ENCODE data around the gene GRK2.

Gene GRK2

DNA sequence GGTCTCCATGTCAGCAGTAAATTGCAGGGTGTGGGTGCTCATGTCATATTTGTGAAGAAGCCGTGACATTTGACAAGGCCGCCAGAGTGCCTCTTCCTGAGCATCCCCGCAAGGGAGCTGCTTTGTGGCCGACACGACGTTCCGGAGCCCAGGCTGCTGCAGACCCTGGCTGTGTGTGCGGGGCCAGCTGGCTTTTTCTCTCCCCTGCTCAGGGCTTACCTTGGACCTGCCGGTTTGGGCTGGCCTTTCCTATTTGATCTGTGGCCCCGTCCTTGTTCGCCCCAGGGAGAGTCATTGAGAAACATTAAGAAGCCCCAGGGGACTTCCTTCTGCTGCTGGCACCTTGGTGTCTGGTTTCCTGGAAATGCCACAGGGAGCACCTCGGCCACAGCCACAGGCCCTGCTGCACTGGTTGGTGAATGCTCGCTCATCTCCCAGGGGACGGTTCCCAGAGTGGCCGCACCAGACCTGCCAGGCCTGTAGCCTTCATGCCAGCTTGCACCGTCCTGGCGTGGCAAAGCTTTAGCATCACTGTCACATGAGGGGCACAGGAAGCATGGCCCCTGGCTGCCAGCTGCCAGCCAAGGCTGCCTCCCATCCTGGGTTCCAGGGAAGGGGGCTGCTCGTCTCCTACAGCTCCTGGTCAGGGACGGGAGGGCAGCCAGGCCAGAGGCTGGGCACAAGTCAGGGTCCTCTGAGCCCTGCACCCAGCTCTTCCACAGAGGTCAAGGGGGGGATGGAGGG lies 5.4 kb downstream of the GRK2 start:
- no peak for DNase-seq

DNA sequence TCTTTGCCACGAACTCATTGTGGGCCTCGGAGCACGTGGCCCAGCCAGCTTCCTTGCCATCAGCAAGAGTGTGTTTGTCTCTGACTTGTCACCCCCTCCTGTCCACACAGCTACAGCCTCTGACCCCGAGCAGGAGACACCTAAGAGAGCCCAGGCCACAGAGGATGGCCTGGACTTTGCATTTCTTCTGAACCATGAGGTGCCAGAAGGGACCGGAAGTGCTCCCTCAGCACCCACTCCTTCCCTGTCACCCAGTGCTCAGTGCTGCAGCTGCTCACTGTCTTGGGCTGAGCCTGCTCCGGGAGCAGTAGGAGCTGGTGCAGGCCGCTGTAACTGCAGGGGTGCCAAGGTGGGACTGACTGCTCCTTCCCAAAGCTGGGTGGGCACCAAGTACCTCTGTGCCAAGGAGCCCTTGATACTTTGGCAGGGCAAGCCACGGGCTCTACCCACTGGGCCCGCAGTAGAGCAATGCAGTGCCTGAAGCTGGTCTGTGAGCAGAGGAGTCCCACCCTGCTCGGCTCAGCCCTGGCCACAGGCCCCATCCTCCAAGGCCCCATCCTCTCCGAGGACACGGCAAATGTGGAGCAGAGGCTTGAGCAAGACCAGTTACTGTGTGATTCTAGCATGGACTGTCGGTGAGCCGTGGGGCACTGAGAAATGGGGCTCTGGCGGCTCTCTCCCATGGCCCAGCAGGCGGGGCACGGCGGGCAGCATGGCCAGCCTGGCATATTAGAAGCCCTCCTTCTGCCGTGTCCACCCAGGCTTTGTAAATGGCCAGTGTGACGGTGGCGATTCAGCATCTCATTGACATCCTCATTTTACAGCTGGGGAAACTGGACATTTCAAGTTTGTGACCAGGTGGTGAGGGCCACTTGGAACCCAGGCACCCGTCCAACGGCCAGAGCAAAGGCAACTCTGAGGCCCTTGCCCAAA lies 6.3 kb downstream of the GRK2 start:
- DNase-seq: no peak

DNA sequence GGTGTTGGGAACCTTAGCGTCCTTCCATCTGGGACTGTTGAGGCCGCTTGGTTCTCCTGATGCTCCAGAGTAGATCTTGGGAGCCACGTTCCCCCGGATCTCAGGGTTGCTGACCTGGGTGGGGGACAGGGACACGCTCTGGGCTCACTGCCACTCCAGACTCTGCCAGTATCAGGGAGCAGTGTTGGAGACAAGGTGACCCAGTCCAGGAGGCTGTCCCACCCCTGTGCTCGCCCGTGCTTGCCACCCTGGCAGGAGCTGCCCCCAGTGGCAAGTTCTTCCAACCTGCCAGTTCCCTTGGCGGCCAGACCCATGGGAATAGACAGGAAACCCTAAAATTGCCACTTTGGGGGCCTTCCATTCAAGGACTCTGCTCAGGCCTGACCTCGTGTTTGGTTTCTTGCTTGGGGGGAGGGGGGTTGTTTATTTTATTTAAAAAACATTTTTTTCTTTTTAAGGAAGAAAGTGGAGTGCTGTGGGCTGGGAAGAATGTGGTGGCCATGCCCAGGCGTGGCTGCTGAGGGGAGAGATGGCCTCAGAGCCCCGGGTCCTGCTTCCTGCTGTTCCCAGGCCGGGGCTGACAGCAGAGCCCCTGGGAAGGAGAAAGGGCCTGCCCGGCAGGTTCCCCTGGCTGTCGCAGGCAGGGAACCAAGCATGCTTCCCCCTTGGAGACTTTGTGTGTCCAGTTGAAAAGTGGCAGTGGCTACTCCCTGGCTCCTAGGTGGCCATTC lies 7.2 kb downstream of the GRK2 start:
- no peak for DNase-seq

GRCh38 chr11:67274768-67275605 lies 8.7 kb downstream of the GRK2 start:
- DNase-seq: no peak

GRCh38 chr11:67275606-67276409 lies 9.5 kb downstream of the GRK2 start:
- no peak for DNase-seq

GRCh38 chr11:67276781-67277230 lies 10.5 kb downstream of the GRK2 start:
- DNase-seq: no peak

GRCh38 chr11:67277231-67277961 lies 11.1 kb downstream of the GRK2 start:
- DNase-seq: no peak

- no peak for DNase-seq
Measured at GRCh38 chr11:67278135-67278938, 12.1 kb downstream of the GRK2 start.

- DNase-seq: no peak
Measured at GRCh38 chr11:67278939-67279588, 12.8 kb downstream of the GRK2 start.

GRCh38 chr11:67279589-67280340 lies 13.5 kb downstream of the GRK2 start:
- no peak for DNase-seq

DNA sequence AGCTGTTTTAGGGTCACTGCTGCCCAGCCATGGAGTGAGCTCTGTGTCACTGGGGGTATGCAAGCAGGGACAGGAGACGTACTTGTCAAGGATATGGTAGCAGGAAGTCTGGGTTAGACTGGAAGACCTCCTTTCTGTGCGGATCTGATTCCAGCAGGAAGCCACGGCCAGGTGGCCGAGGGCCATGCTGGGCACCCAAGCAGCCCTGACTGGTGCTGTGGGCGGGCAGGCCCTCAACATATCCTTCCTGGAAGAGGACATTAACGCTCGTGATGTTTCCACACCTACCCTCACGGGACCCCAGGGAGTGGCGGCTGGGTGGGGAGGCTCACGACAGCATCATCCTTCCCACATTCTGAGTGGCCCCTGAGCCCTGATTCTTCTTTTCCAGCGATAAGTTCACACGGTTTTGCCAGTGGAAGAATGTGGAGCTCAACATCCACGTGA lies 14.1 kb downstream of the GRK2 start:
- no peak for DNase-seq

- no peak for DNase-seq
Measured at GRCh38 chr11:67280788-67281551, 14.7 kb downstream of the GRK2 start.

DNA sequence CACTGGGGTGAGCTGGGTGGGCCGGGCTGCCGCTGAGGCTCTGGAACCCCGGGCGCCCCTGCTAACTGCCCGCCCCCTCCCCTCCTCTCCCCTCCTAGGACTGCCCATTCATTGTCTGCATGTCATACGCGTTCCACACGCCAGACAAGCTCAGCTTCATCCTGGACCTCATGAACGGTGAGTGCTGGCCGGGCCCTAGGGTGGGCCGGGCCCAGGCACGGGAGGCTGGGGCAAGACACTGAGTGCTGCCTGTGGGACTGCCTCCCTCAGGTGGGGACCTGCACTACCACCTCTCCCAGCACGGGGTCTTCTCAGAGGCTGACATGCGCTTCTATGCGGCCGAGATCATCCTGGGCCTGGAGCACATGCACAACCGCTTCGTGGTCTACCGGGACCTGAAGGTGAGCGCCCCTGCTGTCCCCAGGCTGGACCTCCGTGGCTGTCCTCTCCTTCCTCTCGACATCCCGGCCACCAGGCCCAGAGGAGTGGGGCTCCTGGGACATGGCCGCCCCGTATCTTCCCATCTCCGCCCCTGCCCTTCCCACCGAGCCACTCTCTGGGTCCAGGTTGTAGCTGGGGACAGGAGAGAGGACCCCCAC lies 15.4 kb downstream of the GRK2 start:
- no peak for DNase-seq

GRCh38 chr11:67282155-67282875 lies 16.0 kb downstream of the GRK2 start:
- DNase-seq: no peak

- no peak for DNase-seq
Measured at GRCh38 chr11:67282876-67283371, 16.7 kb downstream of the GRK2 start.

- no peak for DNase-seq
Measured at GRCh38 chr11:67283481-67283963, 17.2 kb downstream of the GRK2 start.

Measured in NCI-H446 (cell line).